HCT116 (cell line): ENCODE data around the gene ZNF626. TPM values are rescaled to one million over a fixed set of nuclear protein-coding genes. Genes with fewer than 3 reads are reported as not detected.

Experiments
- ATAC-seq: fragments of 200-7000 bp; cut with Tn5 transposase; 2 replicates; pipeline ENCODE4 v1.9.1; 2020; ENCODE audit warnings: mild to moderate bottlenecking, moderate library complexity
- BruUV-seq: library from RNA; stranded (reverse); fragments of 400-500 nt; replicated peaks from 2 replicates; lab custom pipeline; 2021; lab: Mats Ljungman, UMichigan
- CTCF ChIA-PET: fragments of 300-600 bp; sonication (Branson Sonifier 250); formaldehyde crosslinking; loops from one replicate; lab custom pipeline; 2021; ENCODE audit warnings: antibody characterized with exemption; lab: Charles Lee
- POLR2A ChIA-PET: fragments of 300-600, 350-600 bp; sonication (Branson Sonifier 250); formaldehyde crosslinking; loops from one replicate; lab custom pipeline; 2021; ENCODE audit warnings: antibody characterized with exemption; lab: Charles Lee
- RAD21 ChIA-PET, 2 experiments: fragments of 300-600 bp; sonication (Branson Sonifier 250); formaldehyde crosslinking; loops; one replicate each; lab custom pipeline; 2023; ENCODE audit warnings: low total read pairs in 2 of 2; ENCODE audit not compliant: uncharacterized antibody in 2 of 2, unreplicated experiment in 2 of 2, low non-redundant PET in 1 of 2; lab: Charles Lee
- DNase-seq: peaks from one replicate; pipeline ENCODE4 v3.0.0-alpha.2; 2010; ENCODE audit warnings: low read depth, low spot score
- H2AFZ ChIP-seq: fragments of 200-600 bp; shearing (Covaris generic), sonication (generic); 2 replicates; pipeline ENCODE4 v1.6.1; 2017; ENCODE audit warnings: low read depth, mixed run types, mixed read lengths, antibody characterized with exemption, low read length; ENCODE audit not compliant: poor library complexity, severe bottlenecking
- H3K27ac ChIP-seq: 2 replicates; pipeline ENCODE4 v1.5.1; 2012; ENCODE audit warnings: low read depth, low read length
- H3K27me3 ChIP-seq: fragments of 200-600 bp; sonication (generic); 2 replicates; pipeline ENCODE4 v1.6.1; 2016; ENCODE audit warnings: mixed run types, low read length, mixed read lengths; ENCODE audit not compliant: insufficient read depth
- H3K36me3 ChIP-seq, 2 experiments: fragments of 200-500 bp in 1 of 2; fragments of 200-600 bp in 1 of 2; sonication (Bioruptor generic) in 1 of 2; sonication (generic) in 1 of 2; 2 replicates each; pipeline versions ENCODE4 v1.5.1 to v1.6.1; 2014 to 2016; ENCODE audit warnings: low read length in 2 of 2, inconsistent platforms in 1 of 2, mixed read lengths in 1 of 2, mixed run types in 1 of 2; ENCODE audit not compliant: insufficient read depth in 2 of 2, control insufficient read depth in 1 of 2
- H3K4me1 ChIP-seq, 2 experiments: fragments of 200-600 bp in 1 of 2; sonication (generic) in 1 of 2; 2 replicates each; pipeline versions ENCODE4 v1.5.1 to v1.6.1; 2012 to 2017; ENCODE audit warnings: low read length in 2 of 2, inconsistent platforms in 1 of 2, mild to moderate bottlenecking in 1 of 2, mixed read lengths in 1 of 2, mixed run types in 1 of 2, moderate library complexity in 1 of 2; ENCODE audit not compliant: insufficient read depth in 2 of 2, control insufficient read depth in 1 of 2
- H3K4me2 ChIP-seq: fragments of 200-600 bp; sonication (generic); 2 replicates; pipeline ENCODE4 v1.6.1; 2017; ENCODE audit warnings: mixed run types, low read length, mixed read lengths
- H3K4me3 ChIP-seq, 2 experiments: fragments of 200-600 bp in 1 of 2; sonication (generic) in 1 of 2; replicated peaks in 1 of 2; 2 replicates each; pipeline ENCODE4 v1.5.1; 2011 to 2016; ENCODE audit warnings: low read length in 2 of 2, control low read depth in 1 of 2, low read depth in 1 of 2, mild to moderate bottlenecking in 1 of 2, mixed read lengths in 1 of 2, mixed run types in 1 of 2
- H3K79me2 ChIP-seq: fragments of 200-600 bp; sonication (generic); 2 replicates; pipeline ENCODE4 v1.6.1; 2017; ENCODE audit warnings: mild to moderate bottlenecking, mixed run types, low read length, moderate library complexity, mixed read lengths; ENCODE audit not compliant: insufficient read depth
- H3K9ac ChIP-seq: fragments of 200-600 bp; sonication (generic); 2 replicates; pipeline ENCODE4 v1.6.1; 2016; ENCODE audit warnings: low read length, mixed read lengths
- H3K9me2 ChIP-seq: fragments of 200-600 bp; sonication (generic), shearing (Covaris generic); 2 replicates; pipeline ENCODE4 v1.6.1; 2017; ENCODE audit warnings: mixed run types, mild to moderate bottlenecking, moderate library complexity; ENCODE audit not compliant: insufficient read depth
- H3K9me3 ChIP-seq, 2 experiments: fragments of 200-500 bp in 1 of 2; fragments of 200-600 bp in 1 of 2; sonication (Bioruptor generic) in 1 of 2; sonication (generic) in 1 of 2; 2 replicates each; pipeline ENCODE4 v1.6.1; 2014 to 2017; ENCODE audit warnings: low read length in 2 of 2, mixed read lengths in 2 of 2, inconsistent platforms in 1 of 2, low read depth in 1 of 2, mild to moderate bottlenecking in 1 of 2, mixed run types in 1 of 2, moderate library complexity in 1 of 2; ENCODE audit not compliant: control insufficient read depth in 1 of 2, insufficient read depth in 1 of 2
- H4K20me1 ChIP-seq: fragments of 200-600 bp; sonication (generic), shearing (Covaris generic); 2 replicates; pipeline ENCODE4 v1.6.1; 2017; ENCODE audit warnings: mixed run types, mild to moderate bottlenecking, moderate library complexity; ENCODE audit not compliant: insufficient read depth
- CBX3 ChIP-seq: IDR thresholded peaks from 2 replicates; pipeline ENCODE4 v1.6.1; 2012; ENCODE audit warnings: low read depth
- CEBPB ChIP-seq: IDR thresholded peaks from 2 replicates; pipeline ENCODE4 v1.6.1; 2012; ENCODE audit warnings: low read depth
- EGR1 ChIP-seq: IDR thresholded peaks from 2 replicates; pipeline ENCODE4 v1.6.1; 2012; ENCODE audit warnings: low read depth
- ELF1 ChIP-seq: IDR thresholded peaks from 2 replicates; pipeline ENCODE4 v1.6.1; 2012; ENCODE audit warnings: low read depth, borderline replicate concordance
- EZH2 ChIP-seq: fragments of 200-600 bp; sonication (generic); IDR thresholded peaks from 2 replicates; pipeline ENCODE4 v1.6.1; 2017; ENCODE audit warnings: antibody characterized with exemption, mixed run types
- FOSL1 ChIP-seq: IDR thresholded peaks from 2 replicates; pipeline ENCODE4 v1.6.1; 2012; ENCODE audit warnings: low read depth
- JUND ChIP-seq: IDR thresholded peaks from 2 replicates; pipeline ENCODE4 v1.6.1; 2012
- MAX ChIP-seq: IDR thresholded peaks from 2 replicates; pipeline ENCODE4 v1.6.1; 2012
- POLR2A ChIP-seq: IDR thresholded peaks from 2 replicates; pipeline ENCODE4 v1.7.0; 2011; ENCODE audit warnings: borderline replicate concordance; ENCODE audit not compliant: insufficient read depth, insufficient read length; ENCODE audit errors: extremely low read depth
- RAD21 ChIP-seq: IDR thresholded peaks from 2 replicates; pipeline ENCODE4 v1.6.1; 2012; ENCODE audit warnings: low read depth, mild to moderate bottlenecking
- SIN3A ChIP-seq: IDR thresholded peaks from 2 replicates; pipeline ENCODE4 v1.6.1; 2012; ENCODE audit warnings: low read depth
- TCF7L2 ChIP-seq: IDR thresholded peaks from 2 replicates; pipeline ENCODE4 v1.7.0; 2011; ENCODE audit warnings: borderline replicate concordance, inconsistent platforms; ENCODE audit not compliant: insufficient read depth, insufficient read length; ENCODE audit errors: extremely low read depth
- ZBTB33 ChIP-seq: IDR thresholded peaks from 2 replicates; pipeline ENCODE4 v1.6.1; 2011; ENCODE audit warnings: mild to moderate bottlenecking, low read length, moderate library complexity; ENCODE audit not compliant: insufficient replicate concordance; ENCODE audit errors: extremely low read depth
- ZFX ChIP-seq: fragments of 450-650 bp; IDR thresholded peaks from 2 replicates; pipeline ENCODE4 v1.6.1; 2017
- intact Hi-C: fragments of 100-400 bp; cut with micrococcal nuclease; formaldehyde crosslinking; loops from 2 replicates; pipeline ENCODE4 v1.10.0; 2022
- total RNA-seq: library from RNA; stranded (reverse); gene quantifications from one replicate; pipeline ENCODE4 v1.2.1, GENCODE V29; 2021; ENCODE audit not compliant: unreplicated experiment
- TF ChIP-seq, protein P1 (sequence below): IDR thresholded peaks from 2 replicates; pipeline ENCODE4 v1.6.1; 2012; ENCODE audit warnings: low read depth

ZNF626 gene
- total RNA-seq, 1 experiment from 2014 or later, result not detected

DNA sequence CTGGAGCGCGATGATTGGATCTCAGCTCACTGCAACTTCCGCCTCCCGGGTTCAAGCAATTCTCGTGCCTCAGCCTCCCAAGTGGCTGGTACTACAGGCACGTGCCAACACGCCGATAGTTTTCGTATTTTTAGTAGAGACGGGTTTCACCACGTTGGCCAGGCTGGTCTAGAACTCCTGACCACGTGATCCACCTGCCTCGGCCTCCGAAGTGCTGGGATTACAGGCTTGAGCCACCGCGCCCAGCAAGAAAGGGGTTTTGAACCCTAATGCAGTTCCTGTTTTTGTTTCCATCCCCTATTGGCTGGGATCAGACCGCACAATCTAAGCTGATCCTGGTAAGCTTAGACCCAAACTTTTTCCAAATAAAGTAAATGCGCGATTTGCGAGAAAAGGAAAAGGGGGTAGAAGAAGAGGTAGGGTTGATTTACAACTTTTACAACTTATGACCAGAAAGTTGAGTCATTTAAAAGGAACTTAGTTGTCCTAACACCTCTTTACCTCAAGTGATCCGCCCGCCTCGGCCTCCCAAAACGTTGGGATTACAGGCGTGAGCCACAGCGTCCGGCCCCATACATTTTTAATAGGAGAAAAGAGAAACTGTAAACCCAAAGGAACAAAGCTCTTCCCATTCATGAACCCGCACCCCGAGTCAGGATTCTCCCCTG is 764 bp downstream of the ZNF626 start:
- Histone ChIP-seq H3K4me3 (no peak overlapping the region), H2AFZ (no peak overlapping the region), H3K36me3 (no peaks in the 10 kb centered on the region), H4K20me1 (no peaks in the 10 kb centered on the region), H3K9me3 (no peaks in the 10 kb centered on the region), H3K27ac (no peak overlapping the region), H3K4me1 (no peaks in the 10 kb centered on the region), H3K9ac (no peak overlapping the region), H3K79me2 (no peaks in the 10 kb centered on the region), H3K9me2 (no peaks in the 10 kb centered on the region), H3K27me3 (no peaks in the 10 kb centered on the region), H3K4me2 (no peak overlapping the region)
- ATAC-seq (no peak), DNase-seq (no peak)
- TF ChIP-seq RAD21 (no peak), FOSL1 (no peak), TCF7L2 (no peak), MAX (no peak), ZBTB33 (no peak), ZFX (no peak)
- RAD21 ChIA-PET, result no interaction called here
- POLR2A ChIA-PET, result no interaction called here
- CTCF ChIA-PET, result no interaction called here
- intact Hi-C loops, result no loop called here
- BruUV-seq, result no TSS peak

DNA sequence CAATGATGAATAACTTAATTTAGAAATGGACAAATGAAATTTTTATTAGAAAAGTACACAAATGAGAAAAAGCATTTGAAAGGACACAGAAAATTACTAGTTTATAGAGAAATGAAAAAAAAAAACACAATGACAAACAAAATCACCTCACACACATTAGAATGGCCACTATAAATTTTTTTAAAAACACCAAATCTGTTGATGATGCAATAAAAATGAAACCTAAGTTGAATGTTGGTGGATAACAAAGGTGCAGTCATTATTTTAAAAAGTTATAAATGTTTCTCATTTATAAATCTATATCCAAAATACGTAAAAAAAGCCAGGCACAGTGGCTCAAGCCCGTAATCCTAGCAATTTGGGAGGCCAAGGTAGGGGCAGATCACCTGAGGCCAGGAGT is 20.8 kb downstream of the ZNF626 start:
- H3K9me3 ChIP-seq, result no peaks in the 10 kb centered on the region
- H3K79me2 ChIP-seq, result no peaks in the 10 kb centered on the region
- H3K4me3 ChIP-seq, result no peak overlapping the region
- intact Hi-C loops, result no loop called here
- ChIA-PET CTCF (no interaction called here), RAD21 (no interaction called here), POLR2A (no interaction called here)
- no peak overlapping the region for H3K4me2 ChIP-seq
- no peaks in the 10 kb centered on the region for H4K20me1 ChIP-seq
- BruUV-seq, result no TSS peak
- no peak overlapping the region for H2AFZ ChIP-seq
- DNase-seq (no peak), ATAC-seq (no peak)
- no peak overlapping the region for H3K9ac ChIP-seq
- H3K36me3 ChIP-seq, result no peaks in the 10 kb centered on the region
- H3K9me2 ChIP-seq, result no peaks in the 10 kb centered on the region
- no peaks in the 10 kb centered on the region for H3K27me3 ChIP-seq
- H3K27ac ChIP-seq, result no peak overlapping the region
- no peak for TF ChIP-seq MAX
- no peak for TF ChIP-seq RAD21
- no peak for TF ChIP-seq JUND
- TF ChIP-seq CBX3, result no peak
- TF ChIP-seq EGR1, result no peak
- TF ChIP-seq POLR2A, result no peak
- TF ChIP-seq EZH2, result no peak
- TF ChIP-seq ELF1, result no peak
- TF ChIP-seq SIN3A, result no peak
- TF ChIP-seq, protein P1, sequence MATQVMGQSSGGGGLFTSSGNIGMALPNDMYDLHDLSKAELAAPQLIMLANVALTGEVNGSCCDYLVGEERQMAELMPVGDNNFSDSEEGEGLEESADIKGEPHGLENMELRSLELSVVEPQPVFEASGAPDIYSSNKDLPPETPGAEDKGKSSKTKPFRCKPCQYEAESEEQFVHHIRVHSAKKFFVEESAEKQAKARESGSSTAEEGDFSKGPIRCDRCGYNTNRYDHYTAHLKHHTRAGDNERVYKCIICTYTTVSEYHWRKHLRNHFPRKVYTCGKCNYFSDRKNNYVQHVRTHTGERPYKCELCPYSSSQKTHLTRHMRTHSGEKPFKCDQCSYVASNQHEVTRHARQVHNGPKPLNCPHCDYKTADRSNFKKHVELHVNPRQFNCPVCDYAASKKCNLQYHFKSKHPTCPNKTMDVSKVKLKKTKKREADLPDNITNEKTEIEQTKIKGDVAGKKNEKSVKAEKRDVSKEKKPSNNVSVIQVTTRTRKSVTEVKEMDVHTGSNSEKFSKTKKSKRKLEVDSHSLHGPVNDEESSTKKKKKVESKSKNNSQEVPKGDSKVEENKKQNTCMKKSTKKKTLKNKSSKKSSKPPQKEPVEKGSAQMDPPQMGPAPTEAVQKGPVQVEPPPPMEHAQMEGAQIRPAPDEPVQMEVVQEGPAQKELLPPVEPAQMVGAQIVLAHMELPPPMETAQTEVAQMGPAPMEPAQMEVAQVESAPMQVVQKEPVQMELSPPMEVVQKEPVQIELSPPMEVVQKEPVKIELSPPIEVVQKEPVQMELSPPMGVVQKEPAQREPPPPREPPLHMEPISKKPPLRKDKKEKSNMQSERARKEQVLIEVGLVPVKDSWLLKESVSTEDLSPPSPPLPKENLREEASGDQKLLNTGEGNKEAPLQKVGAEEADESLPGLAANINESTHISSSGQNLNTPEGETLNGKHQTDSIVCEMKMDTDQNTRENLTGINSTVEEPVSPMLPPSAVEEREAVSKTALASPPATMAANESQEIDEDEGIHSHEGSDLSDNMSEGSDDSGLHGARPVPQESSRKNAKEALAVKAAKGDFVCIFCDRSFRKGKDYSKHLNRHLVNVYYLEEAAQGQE, result no peak
- no peak for TF ChIP-seq CEBPB
- no peaks in the 10 kb centered on the region for H3K4me1 ChIP-seq
